Dermis microvascular lymphatic vessel endothelial cell (primary cell): Measurements from ENCODE around the gene IL1B. TPM values are rescaled to one million over a fixed set of nuclear protein-coding genes. Genes with fewer than 3 reads are reported as not detected.
A peak's percentile ranks its signal among the peaks of the same experiment; 100 is the strongest.

ENCODE experiments used
- DNase-seq, 2 donors: peaks; one replicate each; pipeline versions ENCODE4 v3.0.0 to v3.0.0-alpha.2; 2010; ENCODE audit warnings: low read depth in 2 of 2
- total RNA-seq: library from RNA; depleted of rRNA; stranded (reverse); fragments of >200 nt; gene quantifications from 2 replicates; pipeline ENCODE4 v1.2.1, GENCODE V29; 2014

IL1B gene
- total RNA-seq, 1 donor from 2014 or later: not detected

GRCh38 chr2:112807233-112807807 is 29.3 kb downstream of the IL1B start:
- no peak for DNase-seq

GRCh38 chr2:112805542-112805941 is 31.0 kb downstream of the IL1B start:
- no peak for DNase-seq

DNA sequence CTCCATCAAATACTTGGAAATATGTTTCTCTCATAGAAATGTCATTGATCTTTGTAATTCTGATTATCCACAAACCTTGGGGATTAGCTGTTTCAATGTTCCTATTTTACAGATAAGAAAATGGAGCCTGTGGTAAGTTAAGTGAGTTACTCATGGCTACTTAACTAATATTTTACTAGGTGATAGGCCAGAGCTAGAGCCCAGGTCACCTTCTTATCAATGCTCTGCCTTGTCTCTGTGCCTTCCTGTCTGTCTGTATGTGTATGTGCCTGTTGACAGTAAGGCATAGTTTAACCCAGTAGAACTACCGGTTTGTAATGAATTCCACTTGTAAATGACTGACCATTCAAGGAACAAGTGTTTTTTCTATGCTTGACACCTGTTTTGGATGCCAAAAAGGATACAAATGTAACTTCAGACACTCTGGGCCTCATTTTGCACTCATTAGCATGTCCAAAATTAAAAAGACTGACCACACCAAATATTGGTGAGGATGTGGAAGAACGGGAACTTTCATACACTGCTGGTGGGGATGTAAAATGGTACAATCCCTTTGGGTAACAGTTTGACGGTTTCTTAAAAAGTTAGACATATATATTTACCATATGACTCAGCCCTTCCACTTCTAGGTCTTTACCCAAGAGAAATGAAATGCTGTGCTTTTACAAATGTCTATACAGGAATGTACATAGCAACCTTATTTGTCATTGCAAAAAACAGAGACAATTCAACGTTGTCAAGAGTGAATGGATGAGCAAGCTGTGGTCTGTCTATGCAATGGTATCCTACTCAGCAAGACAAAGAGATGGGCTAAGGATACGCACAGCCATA is 32.7 kb downstream of the IL1B start:
- DNase-seq: no peak

DNA sequence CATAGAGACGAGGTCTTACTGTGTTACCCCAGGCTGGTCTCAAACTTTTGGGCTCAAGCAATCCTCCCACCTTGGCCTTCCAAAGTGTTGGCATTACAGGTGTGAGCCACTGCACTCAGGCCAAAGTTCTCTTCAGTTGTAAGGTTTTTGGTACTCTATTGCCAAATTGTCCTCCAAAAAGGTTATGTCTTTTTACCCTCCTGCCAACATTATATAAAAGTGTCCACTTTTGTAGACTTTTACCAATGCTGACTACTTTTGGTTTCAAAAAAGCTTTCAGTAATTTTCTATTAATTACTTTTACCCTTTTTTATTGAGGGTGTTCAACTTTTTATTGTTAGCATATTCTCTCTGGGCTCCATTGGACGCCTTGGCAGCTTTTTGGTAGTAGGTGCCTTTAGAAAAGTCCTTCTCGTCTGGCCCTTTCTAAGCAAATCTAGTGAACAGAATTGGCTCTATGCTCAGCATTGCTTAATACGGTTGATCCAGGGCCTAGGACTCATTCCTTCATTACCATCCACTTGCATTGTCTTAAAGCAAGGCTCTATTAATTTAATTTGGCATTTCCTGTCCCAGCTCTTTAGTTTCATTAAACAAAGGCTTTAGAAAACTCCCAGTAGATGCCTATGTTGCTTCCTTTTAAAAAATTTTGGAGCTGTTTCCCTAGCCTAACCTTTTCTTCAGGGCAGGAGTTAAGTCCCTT is 35.5 kb downstream of the IL1B start:
- no peak for DNase-seq

DNA sequence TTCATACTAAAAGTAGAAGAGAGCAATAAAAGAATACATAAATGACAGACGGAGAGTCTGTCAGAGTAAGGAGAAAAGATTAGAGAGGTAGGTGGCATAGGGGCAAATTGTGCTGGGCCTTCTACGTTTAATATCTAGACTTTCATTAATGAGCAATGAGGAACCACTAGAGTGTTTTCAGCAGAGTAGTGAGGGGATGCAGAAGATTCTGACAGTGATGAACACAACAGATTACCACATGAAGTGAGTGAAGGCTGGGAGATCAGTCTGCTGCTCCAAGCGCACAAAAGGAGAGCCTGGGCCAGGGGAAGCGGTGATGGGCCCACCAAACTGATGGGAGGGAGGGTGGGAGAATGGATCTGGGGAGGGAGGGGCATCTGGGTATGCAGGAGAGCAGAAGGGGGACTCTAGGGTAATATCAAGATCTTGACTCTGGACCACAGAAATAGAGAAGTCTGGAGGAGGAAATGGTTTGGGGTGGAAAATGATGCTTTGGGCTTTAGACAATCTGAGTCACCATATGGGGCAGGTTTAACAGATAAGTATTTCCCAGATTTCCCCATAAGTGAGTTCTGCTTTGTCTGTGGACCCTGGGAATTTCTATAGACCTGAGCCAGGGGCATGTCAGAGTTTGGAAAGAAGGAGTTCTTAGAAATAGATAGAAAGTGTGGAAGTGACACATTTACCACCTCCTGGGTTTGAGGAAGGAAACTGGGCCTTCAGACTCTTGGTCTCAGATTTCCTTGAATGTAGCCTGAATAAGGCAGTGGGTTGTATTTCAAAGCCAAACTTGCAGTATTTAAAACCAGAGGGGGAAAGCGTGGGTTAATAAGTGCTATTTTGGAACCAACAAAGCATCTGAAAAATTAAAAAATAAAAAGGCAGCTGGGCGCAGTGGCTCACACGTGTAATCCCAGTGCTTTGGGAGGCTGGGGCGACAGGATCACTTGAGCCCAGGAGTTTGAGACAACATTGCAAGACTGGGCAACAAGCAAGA is 37.3 kb downstream of the IL1B start:
- DNase-seq: no peak

GRCh38 chr2:112796486-112796885 is 40.1 kb downstream of the IL1B start:
- no peak for DNase-seq

DNA sequence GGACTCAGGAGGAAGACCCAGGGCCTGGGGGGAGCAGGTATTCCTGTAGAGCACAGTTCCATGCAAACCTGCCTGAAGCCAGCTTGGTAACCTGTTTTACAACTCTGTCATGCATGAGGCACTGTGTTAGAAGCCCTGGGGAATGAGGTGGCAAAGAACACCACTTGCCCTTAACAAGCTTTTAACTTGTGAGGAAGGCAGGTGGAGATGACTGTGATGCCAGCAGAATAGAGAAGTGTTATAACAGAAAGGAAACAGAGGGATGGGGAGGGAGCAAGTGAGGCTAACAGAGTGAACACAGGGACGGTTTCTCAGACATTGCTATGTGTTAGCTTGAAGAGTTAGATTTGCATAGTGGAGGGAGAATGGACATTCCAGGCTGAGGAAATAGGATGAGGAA is 40.8 kb downstream of the IL1B start:
- DNase-seq: no peak

- DNase-seq: no peak
Measured at GRCh38 chr2:112794841-112795240, 41.7 kb downstream of the IL1B start.

- peak; percentile 55 to 81 for DNase-seq
Measured at GRCh38 chr2:112794131-112794733, 42.3 kb downstream of the IL1B start.

- no peak for DNase-seq
Measured at GRCh38 chr2:112793449-112793978, 43.1 kb downstream of the IL1B start.

DNA sequence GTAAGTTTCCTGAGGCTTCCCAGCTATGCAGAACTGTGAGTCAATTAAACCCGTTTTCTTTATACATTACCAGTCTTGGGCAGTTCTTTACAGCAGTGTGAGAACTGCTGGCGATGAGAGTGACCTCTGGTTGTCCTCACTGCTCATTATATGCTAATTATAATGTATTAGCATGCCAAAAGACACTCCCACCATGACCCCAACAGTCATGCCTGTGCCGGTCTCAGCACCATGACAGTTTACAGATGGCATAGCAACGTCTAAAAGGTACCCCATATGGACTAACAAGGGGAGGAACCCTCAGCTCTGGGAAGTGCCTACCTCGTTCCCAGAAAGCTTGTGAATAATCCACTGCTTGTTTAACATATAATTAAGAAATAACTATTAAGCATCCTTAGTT is 44.2 kb downstream of the IL1B start:
- DNase-seq: no peak

DNA sequence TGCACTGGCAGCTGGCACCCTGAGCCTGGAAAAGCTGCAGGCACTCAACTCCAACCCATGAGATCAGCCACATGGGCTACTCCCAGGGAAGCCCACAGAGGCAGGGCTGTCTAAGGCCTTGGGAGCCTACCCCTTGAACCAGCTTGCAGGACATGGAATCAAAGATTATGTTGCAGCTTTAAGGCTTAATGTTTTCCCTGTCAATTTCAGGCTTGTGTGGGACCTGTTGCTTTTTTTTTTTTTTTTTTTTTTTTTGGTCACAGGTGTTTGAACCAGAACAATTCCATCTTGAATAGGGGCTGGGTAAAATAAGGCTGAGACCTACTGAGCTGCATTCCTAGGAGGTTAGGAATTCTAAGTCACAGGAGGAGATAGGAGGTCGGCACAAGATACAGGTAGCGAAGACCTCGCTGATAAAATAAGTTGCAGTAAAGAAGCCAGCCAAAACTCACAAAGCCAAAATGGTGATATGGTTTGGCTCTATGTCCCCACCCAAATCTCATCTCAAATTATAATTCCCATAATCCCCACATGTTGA is 44.8 kb downstream of the IL1B start:
- no peak for DNase-seq

- no peak for DNase-seq
Measured at GRCh38 chr2:112791019-112791418, 45.6 kb downstream of the IL1B start.

DNA sequence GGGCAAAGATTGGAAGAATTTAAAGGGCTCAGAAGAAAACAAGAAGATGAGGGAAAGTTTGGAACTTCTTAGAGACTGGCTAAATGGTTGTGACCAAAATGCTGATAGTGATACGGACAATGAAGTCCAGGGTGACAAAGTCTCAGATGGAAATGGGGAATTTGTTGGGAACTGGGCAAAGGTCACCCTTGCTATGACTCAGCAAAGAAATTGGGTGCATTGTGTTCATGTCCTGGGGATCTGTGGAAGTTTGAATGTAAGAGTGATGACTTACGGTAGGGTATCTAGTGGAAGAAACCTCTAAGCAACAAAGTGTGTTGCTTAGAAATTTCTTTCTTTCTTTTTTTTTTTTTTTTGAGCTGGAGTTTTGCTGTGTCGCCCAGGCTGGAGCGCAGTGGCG is 46.3 kb downstream of the IL1B start:
- no peak for DNase-seq

DNA sequence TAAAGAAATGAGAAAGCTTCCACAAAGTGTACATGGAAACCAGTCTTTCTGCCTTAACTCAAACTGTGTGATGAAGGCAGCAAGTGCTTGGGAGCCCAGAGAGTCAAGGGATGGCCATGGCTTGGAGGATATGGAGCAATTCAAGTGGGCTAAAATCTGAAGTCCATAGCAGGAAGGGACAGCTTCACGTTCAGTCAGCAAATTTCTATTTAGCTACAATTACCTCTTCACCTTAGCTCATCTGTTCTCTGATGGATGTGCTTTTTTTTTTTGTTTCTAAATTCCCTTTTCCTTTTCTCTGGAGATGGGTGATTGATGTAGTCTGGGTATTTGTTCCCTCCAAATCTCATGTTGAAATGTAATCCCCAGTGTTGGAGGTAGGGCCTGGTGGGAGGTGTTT is 47.4 kb downstream of the IL1B start:
- DNase-seq: no peak

DNA sequence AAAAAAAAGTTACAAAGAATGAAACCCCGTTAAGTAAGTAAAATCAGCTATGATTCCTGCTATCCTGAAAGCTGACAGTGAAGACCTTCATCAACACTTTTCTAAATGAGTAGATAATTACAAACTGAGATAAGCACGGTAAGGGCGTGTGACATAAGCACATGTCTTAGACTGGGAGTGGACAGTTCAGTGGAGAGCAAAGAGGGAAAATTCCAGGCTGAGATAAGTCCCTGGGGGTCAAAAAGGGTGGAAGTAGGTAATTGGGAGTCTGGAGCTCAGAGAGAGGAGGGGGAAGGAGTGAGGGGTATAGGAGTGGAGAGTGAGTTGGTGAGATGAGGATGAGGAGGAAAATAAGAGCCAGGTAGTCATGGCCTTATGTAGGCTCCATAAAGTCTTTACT is 47.9 kb downstream of the IL1B start:
- DNase-seq: no peak

DNA sequence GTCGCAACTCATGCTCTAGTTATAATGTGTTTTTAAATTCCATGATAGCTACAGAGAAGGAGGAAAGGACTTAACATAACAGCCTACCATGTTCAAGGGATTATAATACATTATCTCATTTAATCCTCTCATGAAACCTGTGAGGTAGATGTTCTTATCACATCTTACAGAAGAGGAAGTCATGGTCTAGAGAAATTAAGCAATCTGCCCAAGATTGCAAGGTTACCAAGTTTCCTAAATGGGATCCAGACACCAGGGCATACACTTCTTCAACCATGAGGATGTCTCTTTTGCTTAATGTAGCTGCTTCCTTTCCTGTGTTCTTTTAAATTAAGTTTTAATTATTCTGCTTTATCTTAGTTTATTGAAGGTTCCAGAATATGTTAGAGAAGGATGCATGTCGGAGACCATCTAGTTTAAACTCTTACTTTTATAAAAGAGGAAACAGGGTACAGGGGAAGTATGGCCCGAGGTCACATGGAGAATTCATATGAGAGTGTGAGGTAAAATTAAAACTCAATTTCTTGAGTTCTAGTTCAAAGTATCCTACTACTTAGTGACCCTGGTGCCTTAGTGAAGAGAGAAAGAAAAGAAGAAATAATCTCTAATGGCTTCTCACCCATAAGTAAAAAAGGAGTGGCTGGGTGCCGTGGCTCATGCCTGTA is 48.7 kb downstream of the IL1B start:
- no peak for DNase-seq

GRCh38 chr2:112787294-112787693 is 49.3 kb downstream of the IL1B start:
- DNase-seq: peak in 1 of 2 donors; percentile 74

DNA sequence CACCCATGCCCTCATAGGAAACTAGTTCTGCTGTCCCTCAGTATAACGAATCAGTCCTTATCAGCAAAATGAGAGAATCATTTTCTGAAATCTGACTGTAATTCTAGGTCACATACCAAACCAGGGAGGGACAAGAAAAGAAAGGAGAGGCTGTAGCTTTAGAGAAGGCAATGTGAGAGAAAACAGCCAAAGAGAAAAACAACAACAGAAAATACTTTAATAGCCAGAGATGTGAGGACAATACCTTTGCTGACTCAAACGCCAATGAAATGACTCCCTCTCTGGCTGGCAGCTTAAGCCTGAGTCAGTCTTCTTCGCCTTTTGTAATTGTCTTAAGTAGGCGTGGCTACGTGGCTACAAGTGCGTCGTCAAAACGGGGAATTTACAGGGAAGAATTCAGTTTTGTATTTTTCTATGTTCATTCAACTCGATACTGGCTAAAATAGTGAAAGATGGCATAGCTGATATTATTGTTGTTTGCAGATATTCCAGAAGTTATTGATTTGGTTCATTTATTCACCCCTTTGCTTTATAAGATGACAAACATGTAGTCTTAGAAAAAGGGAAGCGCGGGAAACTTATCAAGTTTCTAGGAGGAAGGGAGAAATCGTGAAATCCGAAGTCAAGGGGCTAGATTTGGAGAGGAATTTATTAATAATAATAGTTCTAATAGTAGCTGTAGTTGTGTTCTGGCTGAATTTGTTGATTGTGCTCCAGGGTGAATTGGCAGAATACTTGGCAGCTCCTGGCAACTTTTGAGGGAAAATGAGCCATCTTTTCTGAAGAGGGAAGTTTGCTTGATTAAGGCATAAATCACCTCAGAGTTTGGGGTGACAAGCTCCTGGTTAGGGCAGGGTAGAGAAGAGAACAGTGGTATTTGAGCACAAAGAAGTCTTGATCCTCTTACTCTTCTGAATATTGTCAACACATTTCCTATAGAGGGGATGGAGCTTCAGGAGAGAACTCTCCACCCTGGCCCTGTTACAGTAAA is 52.1 kb downstream of the IL1B start, which contains the start of gene IL1A:
IL1A (minus strand) TSS at position 295 of the 991 bp plus-strand sequence. CDS start 723 bp downstream, outside the sequence.
- DNase-seq: peak in 1 of 2 donors; percentile 78
